ENCODE data around the gene AUTS2.

AUTS2 gene

GRCh38 chr7:70171369-70171920, 573.2 kb downstream of the AUTS2 start:
- Histone ChIP-seq H3K4me3 (ENCODE audit: insufficient read depth, low read depth, low read length, poor library complexity, severe bottlenecking) (no peak overlapping the region), H3K36me3 (ENCODE audit: control insufficient read depth, insufficient read depth, low read length) (no peaks in the 10 kb centered on the region), H3K4me1 (ENCODE audit: control insufficient read depth, insufficient read depth, low read length, poor library complexity, severe bottlenecking) (no peaks in the 10 kb centered on the region), H3K27ac (ENCODE audit: insufficient read depth, low read length, poor library complexity, severe bottlenecking) (no peak overlapping the region), H3K27me3 (replicated peaks; ENCODE audit: control insufficient read depth, insufficient read depth, low read length, poor library complexity, severe bottlenecking) (no peaks in the 10 kb centered on the region), H3K9me3 (ENCODE audit: control insufficient read depth, low read length) (no peaks in the 10 kb centered on the region)
- DNase-seq, result no peak

GRCh38 chr7:70177166-70177565, 578.9 kb downstream of the AUTS2 start:
- Histone ChIP-seq H3K27ac (ENCODE audit: insufficient read depth, low read length, poor library complexity, severe bottlenecking) (no peak overlapping the region), H3K27me3 (replicated peaks; ENCODE audit: control insufficient read depth, insufficient read depth, low read length, poor library complexity, severe bottlenecking) (no peaks in the 10 kb centered on the region)
- DNase-seq, result no peak

GRCh38 chr7:70178211-70178610, 579.9 kb downstream of the AUTS2 start:
- no peaks in the 10 kb centered on the region for H3K9me3 ChIP-seq (ENCODE audit: control insufficient read depth, low read length)
- no peak overlapping the region for H3K4me3 ChIP-seq (ENCODE audit: insufficient read depth, low read depth, low read length, poor library complexity, severe bottlenecking)
- H3K27ac ChIP-seq (ENCODE audit: insufficient read depth, low read length, poor library complexity, severe bottlenecking), result no peak overlapping the region
- no peak for DNase-seq
- H3K27me3 ChIP-seq (replicated peaks; ENCODE audit: control insufficient read depth, insufficient read depth, low read length, poor library complexity, severe bottlenecking), result no peaks in the 10 kb centered on the region
- H3K36me3 ChIP-seq (ENCODE audit: control insufficient read depth, insufficient read depth, low read length), result no peaks in the 10 kb centered on the region
- peaks cover 2% of the 10 kb centered on the region for H3K4me1 ChIP-seq (ENCODE audit: control insufficient read depth, insufficient read depth, low read length, poor library complexity, severe bottlenecking)

More at GRCh38 chr7:70177166-70177565, 578.9 kb downstream of the AUTS2 start:
- peaks cover 2% of the 10 kb centered on the region for H3K4me1 ChIP-seq (ENCODE audit: control insufficient read depth, insufficient read depth, low read length, poor library complexity, severe bottlenecking)
- H3K9me3 ChIP-seq (ENCODE audit: control insufficient read depth, low read length), result no peaks in the 10 kb centered on the region
- no peaks in the 10 kb centered on the region for H3K36me3 ChIP-seq (ENCODE audit: control insufficient read depth, insufficient read depth, low read length)
- H3K4me3 ChIP-seq (ENCODE audit: insufficient read depth, low read depth, low read length, poor library complexity, severe bottlenecking), result no peak overlapping the region

- H3K27me3 ChIP-seq (replicated peaks; ENCODE audit: control insufficient read depth, insufficient read depth, low read length, poor library complexity, severe bottlenecking), result no peaks in the 10 kb centered on the region
- no peak overlapping the region for H3K4me3 ChIP-seq (ENCODE audit: insufficient read depth, low read depth, low read length, poor library complexity, severe bottlenecking)
- peaks cover 2% of the 10 kb centered on the region for H3K4me1 ChIP-seq (ENCODE audit: control insufficient read depth, insufficient read depth, low read length, poor library complexity, severe bottlenecking)
- DNase-seq, result no peak
- H3K36me3 ChIP-seq (ENCODE audit: control insufficient read depth, insufficient read depth, low read length), result no peaks in the 10 kb centered on the region
- H3K9me3 ChIP-seq (ENCODE audit: control insufficient read depth, low read length), result no peaks in the 10 kb centered on the region
- H3K27ac ChIP-seq (ENCODE audit: insufficient read depth, low read length, poor library complexity, severe bottlenecking), result no peak overlapping the region
Measured at GRCh38 chr7:70178787-70179186, 580.5 kb downstream of the AUTS2 start.

GRCh38 chr7:70182521-70182920, 584.2 kb downstream of the AUTS2 start:
- H3K27ac ChIP-seq (ENCODE audit: insufficient read depth, low read length, poor library complexity, severe bottlenecking), result no peak overlapping the region
- H3K4me1 ChIP-seq (ENCODE audit: control insufficient read depth, insufficient read depth, low read length, poor library complexity, severe bottlenecking), result peaks cover 2% of the 10 kb centered on the region
- no peaks in the 10 kb centered on the region for H3K27me3 ChIP-seq (replicated peaks; ENCODE audit: control insufficient read depth, insufficient read depth, low read length, poor library complexity, severe bottlenecking)
- DNase-seq, result no peak
- H3K4me3 ChIP-seq (ENCODE audit: insufficient read depth, low read depth, low read length, poor library complexity, severe bottlenecking), result no peak overlapping the region
- H3K9me3 ChIP-seq (ENCODE audit: control insufficient read depth, low read length), result no peaks in the 10 kb centered on the region
- H3K36me3 ChIP-seq (ENCODE audit: control insufficient read depth, insufficient read depth, low read length), result no peaks in the 10 kb centered on the region

GRCh38 chr7:70183278-70183677, 585.0 kb downstream of the AUTS2 start:
- H3K27ac ChIP-seq (ENCODE audit: insufficient read depth, low read length, poor library complexity, severe bottlenecking), result no peak overlapping the region
- peaks cover 2% of the 10 kb centered on the region for H3K4me1 ChIP-seq (ENCODE audit: control insufficient read depth, insufficient read depth, low read length, poor library complexity, severe bottlenecking)
- no peaks in the 10 kb centered on the region for H3K9me3 ChIP-seq (ENCODE audit: control insufficient read depth, low read length)
- no peaks in the 10 kb centered on the region for H3K27me3 ChIP-seq (replicated peaks; ENCODE audit: control insufficient read depth, insufficient read depth, low read length, poor library complexity, severe bottlenecking)
- no peak for DNase-seq
- H3K4me3 ChIP-seq (ENCODE audit: insufficient read depth, low read depth, low read length, poor library complexity, severe bottlenecking), result no peak overlapping the region
- no peaks in the 10 kb centered on the region for H3K36me3 ChIP-seq (ENCODE audit: control insufficient read depth, insufficient read depth, low read length)

- H3K9me3 ChIP-seq (ENCODE audit: control insufficient read depth, low read length), result no peaks in the 10 kb centered on the region
- H3K36me3 ChIP-seq (ENCODE audit: control insufficient read depth, insufficient read depth, low read length), result no peaks in the 10 kb centered on the region
- no peaks in the 10 kb centered on the region for H3K27me3 ChIP-seq (replicated peaks; ENCODE audit: control insufficient read depth, insufficient read depth, low read length, poor library complexity, severe bottlenecking)
- DNase-seq, result no peak
- H3K4me3 ChIP-seq (ENCODE audit: insufficient read depth, low read depth, low read length, poor library complexity, severe bottlenecking), result no peak overlapping the region
- no peaks in the 10 kb centered on the region for H3K4me1 ChIP-seq (ENCODE audit: control insufficient read depth, insufficient read depth, low read length, poor library complexity, severe bottlenecking)
- H3K27ac ChIP-seq (ENCODE audit: insufficient read depth, low read length, poor library complexity, severe bottlenecking), result no peak overlapping the region
Measured at GRCh38 chr7:70188901-70189650, 590.8 kb downstream of the AUTS2 start.

- H3K4me1 ChIP-seq (ENCODE audit: control insufficient read depth, insufficient read depth, low read length, poor library complexity, severe bottlenecking), result no peaks in the 10 kb centered on the region
- DNase-seq, result no peak
- no peaks in the 10 kb centered on the region for H3K27me3 ChIP-seq (replicated peaks; ENCODE audit: control insufficient read depth, insufficient read depth, low read length, poor library complexity, severe bottlenecking)
Measured at GRCh38 chr7:70189776-70190175, 591.5 kb downstream of the AUTS2 start.

GRCh38 chr7:70190281-70190680, 592.0 kb downstream of the AUTS2 start:
- Histone ChIP-seq H3K4me1 (ENCODE audit: control insufficient read depth, insufficient read depth, low read length, poor library complexity, severe bottlenecking) (no peaks in the 10 kb centered on the region), H3K27me3 (replicated peaks; ENCODE audit: control insufficient read depth, insufficient read depth, low read length, poor library complexity, severe bottlenecking) (no peaks in the 10 kb centered on the region), H3K36me3 (ENCODE audit: control insufficient read depth, insufficient read depth, low read length) (no peaks in the 10 kb centered on the region), H3K27ac (ENCODE audit: insufficient read depth, low read length, poor library complexity, severe bottlenecking) (no peak overlapping the region), H3K4me3 (ENCODE audit: insufficient read depth, low read depth, low read length, poor library complexity, severe bottlenecking) (no peak overlapping the region), H3K9me3 (ENCODE audit: control insufficient read depth, low read length) (no peaks in the 10 kb centered on the region)
- DNase-seq, result no peak

More at GRCh38 chr7:70189776-70190175, 591.5 kb downstream of the AUTS2 start:
- Histone ChIP-seq H3K36me3 (ENCODE audit: control insufficient read depth, insufficient read depth, low read length) (no peaks in the 10 kb centered on the region), H3K9me3 (ENCODE audit: control insufficient read depth, low read length) (no peaks in the 10 kb centered on the region), H3K4me3 (ENCODE audit: insufficient read depth, low read depth, low read length, poor library complexity, severe bottlenecking) (no peak overlapping the region), H3K27ac (ENCODE audit: insufficient read depth, low read length, poor library complexity, severe bottlenecking) (no peak overlapping the region)

GRCh38 chr7:70193514-70193913, 595.2 kb downstream of the AUTS2 start:
- H3K9me3 ChIP-seq (ENCODE audit: control insufficient read depth, low read length), result no peaks in the 10 kb centered on the region
- H3K4me3 ChIP-seq (ENCODE audit: insufficient read depth, low read depth, low read length, poor library complexity, severe bottlenecking), result no peak overlapping the region
- no peak overlapping the region for H3K27ac ChIP-seq (ENCODE audit: insufficient read depth, low read length, poor library complexity, severe bottlenecking)
- no peaks in the 10 kb centered on the region for H3K36me3 ChIP-seq (ENCODE audit: control insufficient read depth, insufficient read depth, low read length)
- H3K4me1 ChIP-seq (ENCODE audit: control insufficient read depth, insufficient read depth, low read length, poor library complexity, severe bottlenecking), result no peaks in the 10 kb centered on the region
- H3K27me3 ChIP-seq (replicated peaks; ENCODE audit: control insufficient read depth, insufficient read depth, low read length, poor library complexity, severe bottlenecking), result no peaks in the 10 kb centered on the region
- no peak for DNase-seq
